Activated T-cell treated with anti-CD3 and anti-CD28 coated beads, Interleukin-2, amount 50 U/mL, for 24 hours (primary cell): ENCODE data around the gene TRIM59.

Experiments used
- DNase-seq: peaks from one replicate; pipeline ENCODE4 v3.0.0-alpha.2; 2020
- H3K27ac Mint-ChIP-seq: 2 replicates; pipeline ENCODE4 v1.8.0; 2020; ENCODE audit warnings: mild to moderate bottlenecking, mixed read lengths
- H3K27me3 Mint-ChIP-seq: 2 replicates; pipeline ENCODE4 v1.8.0; 2020; ENCODE audit warnings: mixed read lengths
- H3K36me3 Mint-ChIP-seq: 2 replicates; pipeline ENCODE4 v1.8.0; 2020; ENCODE audit warnings: low read depth, mixed read lengths
- H3K4me1 Mint-ChIP-seq: 2 replicates; pipeline ENCODE4 v1.8.0; 2020; ENCODE audit warnings: low read depth, mixed read lengths
- H3K4me3 Mint-ChIP-seq: 2 replicates; pipeline ENCODE4 v1.8.0; 2020; ENCODE audit warnings: mild to moderate bottlenecking, moderate library complexity, mixed read lengths
- H3K9me3 Mint-ChIP-seq: 2 replicates; pipeline ENCODE4 v1.8.0; 2020; ENCODE audit warnings: mixed read lengths

TRIM59 gene, protein sequence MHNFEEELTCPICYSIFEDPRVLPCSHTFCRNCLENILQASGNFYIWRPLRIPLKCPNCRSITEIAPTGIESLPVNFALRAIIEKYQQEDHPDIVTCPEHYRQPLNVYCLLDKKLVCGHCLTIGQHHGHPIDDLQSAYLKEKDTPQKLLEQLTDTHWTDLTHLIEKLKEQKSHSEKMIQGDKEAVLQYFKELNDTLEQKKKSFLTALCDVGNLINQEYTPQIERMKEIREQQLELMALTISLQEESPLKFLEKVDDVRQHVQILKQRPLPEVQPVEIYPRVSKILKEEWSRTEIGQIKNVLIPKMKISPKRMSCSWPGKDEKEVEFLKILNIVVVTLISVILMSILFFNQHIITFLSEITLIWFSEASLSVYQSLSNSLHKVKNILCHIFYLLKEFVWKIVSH

DNA sequence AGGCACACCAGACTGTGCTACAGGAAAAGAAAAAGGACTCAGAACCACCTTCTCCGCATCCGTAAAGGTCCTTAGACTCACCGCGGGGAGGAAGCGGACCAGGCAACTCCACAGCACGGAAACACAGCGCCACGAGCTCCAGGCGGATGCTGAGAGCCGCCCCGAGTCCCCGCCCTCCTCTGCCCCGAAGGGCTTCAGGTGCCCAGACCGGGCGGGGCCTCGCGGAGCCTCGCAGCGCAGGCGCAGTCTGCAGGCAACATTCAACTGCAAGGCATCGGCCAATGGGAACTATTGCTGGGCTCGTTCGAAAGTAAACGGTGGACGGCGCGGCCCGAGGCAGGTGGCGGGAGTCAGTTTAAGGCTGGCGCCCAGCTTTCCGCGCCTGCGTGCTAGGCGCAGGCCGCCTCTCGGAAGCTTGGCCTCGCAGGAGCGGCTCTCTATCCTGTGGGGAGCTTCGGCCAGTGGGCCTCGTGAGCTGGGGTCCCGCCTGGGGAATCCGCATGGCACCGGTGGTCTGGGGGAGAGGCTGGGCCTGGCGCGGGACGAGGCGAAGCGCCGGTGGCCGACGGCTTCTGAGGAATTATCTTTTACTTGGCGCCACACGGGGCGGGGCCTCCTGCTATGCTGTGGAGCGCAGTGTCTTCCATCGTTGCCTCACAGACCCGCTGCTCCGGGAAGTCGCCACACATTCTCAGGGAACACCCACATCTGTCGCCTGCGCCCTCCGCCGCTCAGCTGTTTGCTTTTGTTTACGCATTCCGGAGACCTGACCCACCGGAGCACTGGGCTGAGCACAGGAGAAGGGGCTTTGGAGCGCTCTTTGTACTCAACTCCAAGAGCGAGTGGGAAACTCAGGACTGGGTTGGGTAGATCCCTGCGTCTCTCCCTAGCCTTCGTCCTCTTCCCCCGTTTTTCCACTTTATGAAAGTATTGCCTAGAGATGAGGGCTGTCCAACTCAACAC lies at the start of gene TRIM59:
Gene TRIM59, minus strand, starts transcription at position 151 of the 963 bp plus-strand sequence. CDS start 10,603 bp downstream, outside the sequence.
- Mint-ChIP-seq H3K9me3 (peaks cover 4% of the 10 kb centered on the region), H3K27ac (peak within 1 kb of the TSS; percentile 97), H3K4me3 (peak within 1 kb of the TSS; percentile 98), H3K4me1 (peaks cover 36% of the 10 kb centered on the region), H3K27me3 (no peaks in the 10 kb centered on the region), H3K36me3 (peaks cover 41% of the 10 kb centered on the region)
- peak; percentile 96 for DNase-seq

DNA sequence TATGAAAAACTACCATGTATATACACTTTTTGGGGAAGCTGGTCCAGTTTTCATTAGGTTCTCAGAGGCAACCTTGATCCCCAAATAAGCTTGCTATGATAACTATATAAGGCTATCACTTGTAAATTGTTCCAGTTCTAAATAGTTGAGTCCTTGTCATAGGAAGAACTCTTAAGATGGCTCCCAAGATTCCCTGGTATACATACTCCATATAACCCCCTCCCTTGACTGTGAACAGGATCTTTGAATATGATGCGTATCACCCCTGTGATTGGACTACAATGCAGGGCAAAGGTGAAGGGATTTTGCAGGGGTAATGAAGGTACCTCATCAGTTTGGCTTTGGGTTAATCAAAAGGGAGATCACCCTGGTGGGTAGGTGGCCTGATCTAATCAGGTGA lies 48.6 kb upstream of the TRIM59 start:
- Mint-ChIP-seq H3K27me3 (no peaks in the 10 kb centered on the region), H3K4me3 (no peak overlapping the region), H3K36me3 (peaks cover 53% of the 10 kb centered on the region), H3K27ac (no peak overlapping the region), H3K4me1 (no peaks in the 10 kb centered on the region), H3K9me3 (no peaks in the 10 kb centered on the region)
- no peak for DNase-seq

DNA sequence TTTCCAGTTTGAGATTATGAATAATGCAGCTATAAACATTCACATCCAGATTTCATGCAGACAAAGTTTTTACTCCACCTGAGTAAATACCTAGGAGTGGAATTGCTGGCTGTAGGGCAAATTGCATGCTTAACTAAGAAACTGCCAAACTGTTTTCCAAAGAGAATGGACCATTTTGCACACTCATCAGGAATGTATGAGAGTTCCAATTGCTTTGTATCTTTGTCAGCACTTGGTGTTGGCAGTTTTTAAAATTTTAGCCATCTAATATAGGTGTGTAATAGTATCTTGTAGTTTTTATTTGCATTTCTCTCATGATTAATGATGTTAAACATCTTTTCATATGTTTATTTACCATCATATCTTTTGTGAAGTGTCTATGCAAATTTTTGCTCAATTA lies 40.6 kb upstream of the TRIM59 start:
- H3K4me1 Mint-ChIP-seq: peaks cover 4% of the 10 kb centered on the region
- no peak overlapping the region for H3K27ac Mint-ChIP-seq
- no peaks in the 10 kb centered on the region for H3K9me3 Mint-ChIP-seq
- peaks cover 2% of the 10 kb centered on the region for H3K27me3 Mint-ChIP-seq
- DNase-seq: no peak
- H3K36me3 Mint-ChIP-seq: no peaks in the 10 kb centered on the region
- no peak overlapping the region for H3K4me3 Mint-ChIP-seq

DNA sequence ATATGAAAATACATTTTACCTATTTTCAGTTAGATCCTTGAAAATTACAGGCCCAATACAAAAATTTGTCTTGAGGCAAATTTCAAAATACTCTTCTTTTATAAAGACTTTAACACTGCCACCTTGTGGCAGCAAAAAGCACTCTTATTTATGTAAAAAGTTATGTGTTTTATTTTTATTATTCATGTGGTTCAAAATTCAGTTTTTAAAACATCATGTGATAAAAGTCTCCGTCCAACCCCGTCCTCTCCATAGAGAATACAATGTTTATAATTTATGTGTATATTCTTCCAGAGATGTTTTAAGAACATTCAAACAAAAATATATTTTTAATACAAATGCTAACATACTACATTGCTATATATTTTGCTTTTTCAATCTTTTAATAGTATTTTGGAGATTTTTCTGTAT lies 36.9 kb upstream of the TRIM59 start:
- no peak overlapping the region for H3K27ac Mint-ChIP-seq
- peak overlapping the region; percentile 8 for H3K4me3 Mint-ChIP-seq
- no peaks in the 10 kb centered on the region for H3K36me3 Mint-ChIP-seq
- H3K27me3 Mint-ChIP-seq: peaks cover 11% of the 10 kb centered on the region
- no peaks in the 10 kb centered on the region for H3K9me3 Mint-ChIP-seq
- DNase-seq: no peak
- peaks cover 5% of the 10 kb centered on the region for H3K4me1 Mint-ChIP-seq

DNA sequence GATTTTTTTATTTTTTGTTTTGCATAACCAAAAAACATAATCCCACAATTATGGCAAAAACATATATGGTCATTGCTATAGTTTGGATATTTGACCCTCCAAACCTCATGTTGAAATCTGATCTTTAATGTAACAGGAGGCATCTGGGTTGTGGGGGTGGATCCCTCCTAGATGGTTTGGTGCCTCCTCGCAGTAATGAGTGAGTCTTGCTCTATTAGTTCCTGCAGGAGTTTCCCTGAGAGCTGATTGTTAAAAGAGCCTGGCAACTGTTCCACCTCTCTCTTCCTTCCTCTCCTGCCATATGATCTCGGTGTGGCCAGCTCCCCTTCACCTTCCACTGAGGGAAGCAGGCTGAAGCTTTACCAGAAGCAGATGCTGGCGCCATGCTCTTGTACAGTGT lies 33.2 kb upstream of the TRIM59 start:
- Mint-ChIP-seq H3K9me3 (no peaks in the 10 kb centered on the region), H3K36me3 (no peaks in the 10 kb centered on the region), H3K4me3 (no peak overlapping the region), H3K4me1 (peaks cover 5% of the 10 kb centered on the region), H3K27ac (no peak overlapping the region), H3K27me3 (peaks cover 17% of the 10 kb centered on the region)
- no peak for DNase-seq

DNA sequence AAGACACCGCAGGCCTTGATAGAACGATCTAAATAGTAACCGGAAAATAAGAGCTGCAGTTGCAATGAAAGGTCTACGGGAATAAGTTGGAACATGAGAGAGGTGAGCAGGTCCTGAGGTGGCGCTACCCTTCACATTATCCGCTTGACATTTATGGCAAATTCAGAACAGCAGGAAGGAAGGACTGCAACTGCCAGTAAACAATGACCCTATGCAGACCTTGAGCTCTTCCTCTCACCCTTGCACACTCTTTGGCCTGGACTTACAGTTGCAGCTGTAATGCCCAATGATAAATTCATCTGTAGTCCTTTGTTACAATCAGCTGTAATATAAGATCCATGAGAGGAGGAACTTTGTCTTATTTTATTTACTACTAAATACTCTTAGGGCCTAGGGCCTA lies 32.3 kb upstream of the TRIM59 start:
- H3K27ac Mint-ChIP-seq: no peak overlapping the region
- peaks cover 5% of the 10 kb centered on the region for H3K4me1 Mint-ChIP-seq
- no peaks in the 10 kb centered on the region for H3K9me3 Mint-ChIP-seq
- H3K4me3 Mint-ChIP-seq: no peak overlapping the region
- H3K27me3 Mint-ChIP-seq: peaks cover 17% of the 10 kb centered on the region
- no peaks in the 10 kb centered on the region for H3K36me3 Mint-ChIP-seq
- no peak for DNase-seq

DNA sequence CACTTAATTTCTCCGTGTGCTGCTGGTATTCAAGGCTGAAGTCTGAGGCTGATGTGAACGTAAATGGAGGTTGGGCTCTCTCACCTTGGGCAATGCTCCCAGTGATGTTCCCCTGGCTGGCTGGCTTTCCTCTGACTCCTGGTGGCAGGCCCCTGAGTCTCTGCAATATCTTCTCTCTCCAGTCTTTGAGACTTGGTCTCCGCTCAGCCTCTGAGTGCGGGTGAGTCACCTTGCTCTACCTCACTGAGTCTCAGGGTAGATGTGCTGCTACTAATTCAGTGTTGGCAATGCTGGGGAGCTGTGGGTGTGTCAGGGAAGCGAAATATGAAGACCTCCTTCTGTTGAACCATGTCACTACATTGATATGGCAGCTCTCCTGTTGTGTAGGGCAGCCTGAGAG lies 31.3 kb upstream of the TRIM59 start:
- Mint-ChIP-seq H3K4me3 (no peak overlapping the region), H3K27ac (no peak overlapping the region), H3K4me1 (peaks cover 5% of the 10 kb centered on the region), H3K27me3 (peaks cover 20% of the 10 kb centered on the region), H3K9me3 (no peaks in the 10 kb centered on the region), H3K36me3 (no peaks in the 10 kb centered on the region)
- no peak for DNase-seq

DNA sequence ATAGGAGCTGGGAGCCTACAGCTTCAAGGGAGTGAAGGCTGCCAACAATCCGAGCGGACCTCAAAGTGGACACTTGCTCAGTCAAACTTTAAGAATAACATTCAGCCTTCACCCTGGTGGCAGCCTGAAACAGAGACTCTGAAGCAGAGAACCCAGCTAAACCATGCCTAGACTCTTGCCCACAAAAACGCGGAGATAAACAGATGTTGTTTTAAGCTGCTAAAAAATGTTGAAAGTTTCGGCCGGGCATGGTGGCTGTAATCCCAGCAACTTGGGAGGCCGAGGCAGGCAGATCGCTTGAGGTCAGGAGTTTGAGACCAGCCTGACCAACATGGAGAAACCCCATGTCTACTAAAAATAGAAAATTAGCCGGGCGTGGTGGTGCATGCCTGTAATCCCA lies 29.8 kb upstream of the TRIM59 start:
- Mint-ChIP-seq H3K4me1 (no peaks in the 10 kb centered on the region), H3K4me3 (no peak overlapping the region), H3K27ac (no peak overlapping the region), H3K36me3 (no peaks in the 10 kb centered on the region), H3K9me3 (no peaks in the 10 kb centered on the region), H3K27me3 (peaks cover 25% of the 10 kb centered on the region)
- DNase-seq: no peak

DNA sequence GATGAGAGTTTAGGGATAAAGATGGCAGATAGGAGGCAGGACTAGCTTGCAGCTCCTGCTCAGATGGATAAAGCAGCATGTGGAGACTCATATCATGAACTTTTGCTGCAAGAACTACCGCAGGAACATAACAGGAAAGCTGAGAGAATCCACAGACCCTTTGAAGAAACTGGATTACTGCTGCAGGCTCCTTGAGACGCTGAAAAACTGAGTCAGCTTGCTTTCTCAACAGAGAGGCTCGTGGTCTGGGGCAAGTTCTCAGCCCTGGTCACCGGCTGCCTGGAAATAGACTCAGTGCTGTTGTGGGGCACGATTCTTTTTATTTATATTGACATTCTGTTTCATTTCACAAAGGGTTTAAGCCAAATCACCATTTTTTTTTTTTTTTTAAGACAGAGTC lies 28.8 kb upstream of the TRIM59 start:
- DNase-seq: no peak
- H3K9me3 Mint-ChIP-seq: no peaks in the 10 kb centered on the region
- H3K36me3 Mint-ChIP-seq: no peaks in the 10 kb centered on the region
- H3K27me3 Mint-ChIP-seq: peaks cover 23% of the 10 kb centered on the region
- H3K4me3 Mint-ChIP-seq: no peak overlapping the region
- no peak overlapping the region for H3K27ac Mint-ChIP-seq
- no peaks in the 10 kb centered on the region for H3K4me1 Mint-ChIP-seq

DNA sequence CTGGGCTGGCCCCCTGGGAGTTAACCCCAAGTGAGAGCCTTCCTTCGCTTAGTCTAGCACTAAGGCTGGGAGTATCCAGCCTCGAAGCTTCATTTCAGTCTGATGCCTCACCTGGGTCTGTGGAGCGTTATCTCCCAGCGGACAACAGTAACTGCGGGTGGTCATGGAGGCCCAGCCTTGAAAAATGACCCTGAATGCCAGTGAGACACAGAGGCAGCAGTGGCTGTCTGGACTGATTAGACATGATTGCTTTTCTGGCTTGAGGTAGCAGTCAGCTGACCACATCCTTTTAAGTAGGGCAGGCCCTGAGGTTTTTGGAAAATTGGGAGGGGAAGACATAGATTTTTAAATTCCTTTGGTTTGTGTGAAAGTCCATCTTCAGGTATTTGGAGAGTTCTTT lies 28.2 kb upstream of the TRIM59 start:
- Mint-ChIP-seq H3K4me1 (no peaks in the 10 kb centered on the region), H3K36me3 (no peaks in the 10 kb centered on the region), H3K9me3 (no peaks in the 10 kb centered on the region), H3K27me3 (peaks cover 20% of the 10 kb centered on the region), H3K27ac (no peak overlapping the region), H3K4me3 (no peak overlapping the region)
- no peak for DNase-seq

DNA sequence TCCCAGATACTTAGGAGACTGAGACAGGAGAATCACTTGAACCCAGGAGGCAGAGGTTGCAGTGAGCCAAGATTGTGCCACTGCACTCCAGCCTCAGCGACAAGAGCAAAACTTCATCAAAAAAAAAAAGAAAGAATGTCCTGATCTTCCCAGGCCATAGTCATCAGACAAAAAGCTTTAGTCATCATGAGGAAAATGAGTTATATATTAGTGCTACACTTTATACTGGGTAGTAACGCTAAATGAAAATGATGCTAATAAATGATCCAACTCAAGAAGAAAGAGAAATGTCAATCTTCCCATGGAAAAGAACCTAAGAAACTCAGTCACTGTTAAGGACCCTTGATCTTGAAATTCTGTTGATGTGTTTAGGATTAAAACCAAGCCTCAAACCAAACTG lies 26.3 kb upstream of the TRIM59 start:
- DNase-seq: no peak
- Mint-ChIP-seq H3K36me3 (no peaks in the 10 kb centered on the region), H3K9me3 (peaks cover 6% of the 10 kb centered on the region), H3K27ac (no peak overlapping the region), H3K4me3 (no peak overlapping the region), H3K4me1 (no peaks in the 10 kb centered on the region), H3K27me3 (peaks cover 20% of the 10 kb centered on the region)

DNA sequence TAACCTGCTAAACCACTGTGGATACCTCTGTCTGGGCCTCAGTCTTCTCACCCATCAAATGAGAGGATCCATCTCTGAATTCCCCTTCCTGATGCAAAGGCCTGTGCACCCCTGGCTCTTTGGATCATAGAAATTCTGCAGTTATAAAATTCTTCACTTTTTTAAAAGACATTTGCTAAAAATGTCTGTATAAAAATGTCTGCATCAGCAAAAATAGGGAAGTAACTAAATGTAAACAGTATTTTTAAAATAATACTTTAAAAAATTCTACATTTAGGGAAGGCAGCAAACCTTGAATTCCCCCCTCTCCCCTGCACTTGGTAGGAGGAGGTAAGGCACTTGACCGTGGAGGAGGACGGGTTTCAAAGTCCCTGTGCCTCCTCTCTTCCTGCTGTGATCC lies 25.6 kb upstream of the TRIM59 start:
- Mint-ChIP-seq H3K4me1 (no peaks in the 10 kb centered on the region), H3K27ac (no peak overlapping the region), H3K36me3 (no peaks in the 10 kb centered on the region), H3K27me3 (peaks cover 20% of the 10 kb centered on the region), H3K9me3 (peaks cover 9% of the 10 kb centered on the region), H3K4me3 (no peak overlapping the region)
- DNase-seq: no peak

DNA sequence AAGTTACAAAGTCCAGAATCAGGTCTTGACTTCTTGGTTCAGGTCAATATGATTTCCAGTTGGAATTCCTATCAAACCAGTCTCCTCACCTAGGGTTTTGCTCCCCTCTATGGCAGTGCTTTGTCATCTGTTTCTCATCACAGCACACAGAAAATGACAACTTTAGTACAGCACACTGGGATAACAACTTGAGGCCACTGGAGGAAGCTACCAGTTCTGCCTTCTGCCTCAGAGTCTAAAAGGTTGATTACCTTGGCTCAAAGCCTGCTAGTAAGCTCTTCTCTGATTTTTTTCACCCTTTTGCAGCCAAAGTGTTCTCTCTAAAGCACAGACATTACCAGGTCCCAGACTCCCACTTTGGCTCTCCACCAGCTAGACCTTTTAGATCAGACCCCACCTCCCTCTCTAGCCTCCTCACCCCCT lies 24.8 kb upstream of the TRIM59 start:
- Mint-ChIP-seq H3K9me3 (peaks cover 15% of the 10 kb centered on the region), H3K4me3 (no peak overlapping the region), H3K27ac (no peak overlapping the region), H3K27me3 (peaks cover 19% of the 10 kb centered on the region), H3K4me1 (no peaks in the 10 kb centered on the region), H3K36me3 (no peaks in the 10 kb centered on the region)
- no peak for DNase-seq

DNA sequence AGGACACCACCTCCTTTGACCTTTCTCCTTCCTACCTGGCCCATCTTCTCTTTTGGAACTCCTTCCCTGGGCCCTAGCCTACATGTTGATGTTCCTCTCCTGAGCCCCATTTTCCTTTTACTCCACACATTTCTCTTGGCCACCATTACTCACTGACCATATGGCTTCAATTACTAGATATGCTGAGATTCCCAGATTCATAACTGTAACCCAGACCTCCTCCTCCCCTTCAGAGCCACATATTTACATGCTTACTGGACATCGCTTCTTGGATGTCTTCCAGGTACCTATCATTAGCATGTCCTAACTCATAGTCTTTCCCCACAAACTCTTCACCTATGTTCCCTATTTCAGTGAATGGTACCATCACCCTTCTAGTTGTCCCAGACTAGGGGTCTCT lies 24.4 kb upstream of the TRIM59 start:
- H3K27ac Mint-ChIP-seq: no peak overlapping the region
- H3K27me3 Mint-ChIP-seq: peaks cover 20% of the 10 kb centered on the region
- H3K9me3 Mint-ChIP-seq: peaks cover 15% of the 10 kb centered on the region
- H3K4me1 Mint-ChIP-seq: no peaks in the 10 kb centered on the region
- H3K4me3 Mint-ChIP-seq: no peak overlapping the region
- no peaks in the 10 kb centered on the region for H3K36me3 Mint-ChIP-seq
- DNase-seq: no peak

DNA sequence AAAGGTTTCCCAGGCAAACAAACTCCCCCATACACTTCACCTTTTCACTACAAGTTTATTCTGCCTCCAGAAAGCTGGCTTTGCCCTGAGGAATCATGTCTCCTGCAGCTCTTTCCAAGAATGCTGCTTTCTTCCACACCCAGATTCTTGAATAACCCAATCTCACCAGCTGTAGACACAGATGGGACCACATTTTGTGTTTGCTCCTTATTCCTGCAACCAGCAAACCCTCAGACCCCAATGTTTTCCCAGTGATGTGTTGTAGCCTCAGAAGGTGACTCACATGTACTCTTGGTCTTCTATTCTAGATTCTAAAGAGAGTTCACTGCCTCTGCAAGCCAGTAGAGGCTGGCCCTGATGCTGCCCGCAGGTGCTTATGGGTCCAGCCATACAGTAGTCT lies 23.6 kb upstream of the TRIM59 start:
- no peaks in the 10 kb centered on the region for H3K4me1 Mint-ChIP-seq
- H3K9me3 Mint-ChIP-seq: peaks cover 15% of the 10 kb centered on the region
- no peak overlapping the region for H3K27ac Mint-ChIP-seq
- DNase-seq: no peak
- peaks cover 22% of the 10 kb centered on the region for H3K27me3 Mint-ChIP-seq
- H3K4me3 Mint-ChIP-seq: no peak overlapping the region
- no peaks in the 10 kb centered on the region for H3K36me3 Mint-ChIP-seq
